Smooth muscle cell (in vitro differentiated cells): Measurements from ENCODE around the gene ARL6. TPM values are rescaled to one million over a fixed set of nuclear protein-coding genes. Genes with fewer than 3 reads are reported as not detected.

Experiments
- DNase-seq: peaks from one replicate; lab custom pipeline; 2025; ENCODE audit not compliant: unreplicated experiment; lab: John Stamatoyannopoulos, UW
- H2AFZ ChIP-seq: fragments of 200-600 bp; sonication (generic); 2 replicates; pipeline ENCODE4 v1.6.0; 2016; ENCODE audit warnings: antibody characterized with exemption, low read depth, mild to moderate bottlenecking
- H3F3A ChIP-seq: fragments of 200-600 bp; sonication (generic); 2 replicates; pipeline ENCODE4 v1.6.0; 2017; ENCODE audit warnings: antibody characterized with exemption, low read depth
- H3K27ac ChIP-seq: fragments of 200-600 bp; sonication (generic); 2 replicates; pipeline ENCODE4 v1.5.1; 2016; ENCODE audit warnings: low read depth, mild to moderate bottlenecking
- H3K27me3 ChIP-seq: fragments of 200-600 bp; sonication (generic); 2 replicates; pipeline ENCODE4 v1.6.1; 2016; ENCODE audit warnings: low read depth, mild to moderate bottlenecking
- H3K36me3 ChIP-seq: fragments of 200-600 bp; sonication (generic); 2 replicates; pipeline ENCODE4 v1.5.1; 2016; ENCODE audit warnings: low read depth
- H3K4me1 ChIP-seq: fragments of 200-600 bp; sonication (generic); 2 replicates; pipeline ENCODE4 v1.5.1; 2016; ENCODE audit warnings: low read depth
- H3K4me2 ChIP-seq: fragments of 200-600 bp; sonication (generic); 2 replicates; pipeline ENCODE4 v1.6.0; 2016; ENCODE audit warnings: mild to moderate bottlenecking
- H3K4me3 ChIP-seq: fragments of 200-600 bp; sonication (generic); 2 replicates; pipeline ENCODE4 v1.5.1; 2016; ENCODE audit warnings: mild to moderate bottlenecking
- H3K79me2 ChIP-seq: fragments of 200-600 bp; sonication (generic); 2 replicates; pipeline ENCODE4 v1.6.0; 2016; ENCODE audit warnings: low read depth, mild to moderate bottlenecking
- H3K9ac ChIP-seq: fragments of 200-600 bp; sonication (generic); 2 replicates; pipeline ENCODE4 v1.6.0; 2016; ENCODE audit warnings: low read depth
- H3K9me3 ChIP-seq: fragments of 200-600 bp; sonication (generic); replicated peaks from 2 replicates; pipeline ENCODE4 v1.5.1; 2016; ENCODE audit warnings: low read depth
- H4K20me1 ChIP-seq: fragments of 200-600 bp; sonication (generic); 2 replicates; pipeline ENCODE4 v1.6.0; 2016; ENCODE audit warnings: low read depth
- WGBS: methylation state at CpG from one replicate; pipeline ENCODE4 v1.1.7; 2016; ENCODE audit warnings: low lambda C conversion rate; 5-methylcytosine and 5-hydroxymethylcytosine counted together
- polyA plus RNA-seq: library from polyadenylated mRNA; unstranded; fragments of >200 nt; fragmentation: Nextera tagmentation; extraction: Ambion mirVana; gene quantifications from 2 replicates; pipeline ENCODE4 v1.2.1, GENCODE V29; 2016
- total RNA-seq: library from RNA; depleted of rRNA; stranded (reverse); fragments of >200 nt; gene quantifications from 2 replicates; pipeline ENCODE4 v1.2.3, GENCODE V29; 2014
- TF ChIP-seq, protein P1 (sequence below): fragments of 200-600 bp; sonication (generic); IDR thresholded peaks from 2 replicates; pipeline ENCODE4 v1.5.1; 2017; ENCODE audit warnings: borderline replicate concordance, mild to moderate bottlenecking, antibody characterized with exemption; ENCODE audit not compliant: insufficient read depth, poor library complexity, severe bottlenecking

The ARL6 gene
- total and polyA plus RNA-seq, 2 experiments from 2014 or later, result 5.3 to 27.0 TPM

DNA sequence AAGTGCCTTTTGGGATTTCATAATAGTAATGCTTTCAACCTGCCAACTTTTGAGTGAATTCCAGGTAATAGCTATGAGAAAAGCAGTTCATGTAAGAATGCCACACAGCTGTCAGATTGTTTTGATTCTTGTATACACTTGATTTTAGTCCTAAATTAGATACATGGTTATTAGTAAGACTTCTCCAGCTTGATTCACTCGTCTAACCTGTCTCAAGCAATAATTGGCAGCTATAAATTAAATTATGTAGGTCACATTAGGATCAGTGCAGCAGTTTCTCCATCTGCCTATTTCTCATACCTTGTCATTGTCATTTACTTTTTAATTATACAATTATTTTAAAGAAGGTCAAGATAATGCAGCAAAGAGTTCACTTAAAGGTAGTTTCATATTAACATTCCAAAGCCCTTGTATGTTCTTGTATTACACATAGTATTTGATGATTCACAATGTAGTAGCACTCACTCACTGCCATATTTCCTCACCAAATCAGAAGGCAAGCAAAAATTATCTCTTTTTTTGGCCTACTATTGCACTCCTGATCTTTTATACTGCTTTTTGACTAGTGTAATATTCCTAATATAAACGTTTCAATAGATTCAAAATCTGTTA lies 46.3 kb downstream of the ARL6 start:
- Histone ChIP-seq H3K4me3 (no peak overlapping the region), H3F3A (no peaks in the 10 kb centered on the region), H3K4me1 (no peaks in the 10 kb centered on the region), H4K20me1 (no peaks in the 10 kb centered on the region), H3K4me2 (no peak overlapping the region), H3K9me3 (no peaks in the 10 kb centered on the region), H3K36me3 (no peaks in the 10 kb centered on the region), H2AFZ (no peak overlapping the region), H3K27ac (no peak overlapping the region), H3K27me3 (no peaks in the 10 kb centered on the region), H3K79me2 (no peaks in the 10 kb centered on the region), H3K9ac (no peak overlapping the region)
- 68% methylated on average over 2 of the region's 2 CpGs for WGBS
- no peak for DNase-seq
- TF ChIP-seq, protein P1, sequence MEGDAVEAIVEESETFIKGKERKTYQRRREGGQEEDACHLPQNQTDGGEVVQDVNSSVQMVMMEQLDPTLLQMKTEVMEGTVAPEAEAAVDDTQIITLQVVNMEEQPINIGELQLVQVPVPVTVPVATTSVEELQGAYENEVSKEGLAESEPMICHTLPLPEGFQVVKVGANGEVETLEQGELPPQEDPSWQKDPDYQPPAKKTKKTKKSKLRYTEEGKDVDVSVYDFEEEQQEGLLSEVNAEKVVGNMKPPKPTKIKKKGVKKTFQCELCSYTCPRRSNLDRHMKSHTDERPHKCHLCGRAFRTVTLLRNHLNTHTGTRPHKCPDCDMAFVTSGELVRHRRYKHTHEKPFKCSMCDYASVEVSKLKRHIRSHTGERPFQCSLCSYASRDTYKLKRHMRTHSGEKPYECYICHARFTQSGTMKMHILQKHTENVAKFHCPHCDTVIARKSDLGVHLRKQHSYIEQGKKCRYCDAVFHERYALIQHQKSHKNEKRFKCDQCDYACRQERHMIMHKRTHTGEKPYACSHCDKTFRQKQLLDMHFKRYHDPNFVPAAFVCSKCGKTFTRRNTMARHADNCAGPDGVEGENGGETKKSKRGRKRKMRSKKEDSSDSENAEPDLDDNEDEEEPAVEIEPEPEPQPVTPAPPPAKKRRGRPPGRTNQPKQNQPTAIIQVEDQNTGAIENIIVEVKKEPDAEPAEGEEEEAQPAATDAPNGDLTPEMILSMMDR, result no peak

DNA sequence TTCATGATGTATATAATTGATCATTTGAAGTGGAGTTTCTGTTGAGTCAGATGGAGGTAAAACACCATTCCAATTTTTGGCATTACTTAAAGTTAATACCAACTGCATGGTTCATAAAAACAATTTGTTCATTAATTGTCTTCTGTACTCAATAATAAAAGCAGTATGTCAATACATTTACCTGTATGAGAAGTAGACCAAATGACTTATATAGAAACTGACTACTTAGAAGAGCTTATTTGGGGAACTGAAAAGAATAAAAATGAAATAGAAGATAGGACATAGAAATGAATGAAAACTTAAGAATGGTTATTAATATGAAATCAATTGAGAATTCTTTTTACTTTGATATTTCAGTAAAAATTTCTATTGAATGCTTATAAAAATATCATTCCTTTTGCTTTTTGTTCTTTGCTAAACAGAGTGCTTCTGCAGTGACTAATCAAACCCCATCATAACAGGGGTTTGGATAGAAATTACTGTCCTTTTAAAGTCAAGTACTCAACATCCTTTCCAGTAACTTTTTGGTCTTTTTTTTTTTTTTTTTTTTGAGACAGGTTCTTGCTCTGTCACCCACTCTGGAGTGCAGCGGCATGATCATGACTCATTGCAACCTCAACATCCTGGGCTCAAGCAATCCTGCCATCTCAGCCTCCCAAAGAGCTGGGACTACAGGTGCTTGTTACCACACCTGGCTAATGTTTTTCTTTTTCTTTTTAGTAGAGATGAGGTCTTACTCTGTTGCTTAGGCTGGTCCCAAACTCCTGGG lies 50.8 kb downstream of the ARL6 start:
- Histone ChIP-seq H3K36me3 (no peaks in the 10 kb centered on the region), H2AFZ (no peak overlapping the region), H4K20me1 (no peaks in the 10 kb centered on the region), H3F3A (no peaks in the 10 kb centered on the region), H3K9me3 (no peaks in the 10 kb centered on the region), H3K27me3 (peaks cover 9% of the 10 kb centered on the region), H3K4me3 (no peak overlapping the region), H3K4me2 (no peak overlapping the region), H3K79me2 (no peaks in the 10 kb centered on the region), H3K4me1 (no peaks in the 10 kb centered on the region), H3K27ac (no peak overlapping the region), H3K9ac (no peak overlapping the region)
- 0% methylated on average over 1 of the region's 1 CpG for WGBS
- no peak for DNase-seq
- TF ChIP-seq, protein P1, result no peak

DNA sequence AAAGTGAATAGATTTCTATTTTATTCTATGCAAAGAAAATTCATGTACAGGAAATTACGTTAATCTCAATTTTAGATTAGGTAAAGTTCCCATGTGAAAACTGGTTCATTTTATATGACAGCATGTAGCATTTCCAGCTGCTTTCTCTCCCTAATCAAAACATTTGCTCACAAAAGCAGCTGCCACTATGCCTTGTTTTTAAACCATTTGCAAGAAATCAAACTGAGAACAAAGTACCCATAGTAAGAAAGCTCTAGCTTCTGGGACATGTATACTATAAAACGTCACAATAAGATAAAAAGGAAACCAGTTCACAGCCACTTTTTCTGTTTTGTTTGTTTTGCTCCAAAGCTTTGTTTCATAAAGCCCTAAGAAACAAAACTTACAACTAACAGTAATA lies 52.3 kb downstream of the ARL6 start:
- H2AFZ ChIP-seq, result no peak overlapping the region
- no peak for DNase-seq
- H3K4me3 ChIP-seq, result no peak overlapping the region
- no peaks in the 10 kb centered on the region for H3K9me3 ChIP-seq
- H3K9ac ChIP-seq, result no peak overlapping the region
- H3K4me1 ChIP-seq, result no peaks in the 10 kb centered on the region
- TF ChIP-seq, protein P1, result no peak
- H3K79me2 ChIP-seq, result no peaks in the 10 kb centered on the region
- 73% methylated on average over 2 of the region's 2 CpGs for WGBS
- no peaks in the 10 kb centered on the region for H3K36me3 ChIP-seq
- H3K27me3 ChIP-seq, result peaks cover 13% of the 10 kb centered on the region
- H3K4me2 ChIP-seq, result no peak overlapping the region
- no peaks in the 10 kb centered on the region for H4K20me1 ChIP-seq
- no peak overlapping the region for H3K27ac ChIP-seq
- H3F3A ChIP-seq, result no peaks in the 10 kb centered on the region
